KMS-11 (cell line): Measurements from ENCODE around the gene MICA.
"Not testable (repeated sequence)": the region's sequence is repeated elsewhere in the genome, so short reads cannot be mapped to it uniquely, and the experiment has no call there.

Source experiments
- H2AFZ ChIP-seq: fragments of 200-600 bp; sonication (generic); 2 replicates; pipeline ENCODE4 v1.6.1; 2016; ENCODE audit warnings: antibody characterized with exemption, mixed run types, low read depth
- H3K27ac ChIP-seq: fragments of 200-600 bp; sonication (generic); 2 replicates; pipeline ENCODE4 v1.6.1; 2016; ENCODE audit warnings: mild to moderate bottlenecking, mixed run types
- H3K27me3 ChIP-seq: fragments of 200-600 bp; sonication (generic); 2 replicates; pipeline ENCODE4 v1.6.1; 2017; ENCODE audit warnings: mild to moderate bottlenecking, low read depth, mixed run types, moderate library complexity; ENCODE audit not compliant: insufficient read depth
- H3K36me3 ChIP-seq: fragments of 200-600 bp; sonication (generic); 2 replicates; pipeline ENCODE4 v1.6.1; 2017; ENCODE audit warnings: mild to moderate bottlenecking, mixed run types; ENCODE audit not compliant: insufficient read depth
- H3K4me1 ChIP-seq: fragments of 200-600 bp; sonication (generic); 2 replicates; pipeline ENCODE4 v1.6.1; 2016; ENCODE audit warnings: mild to moderate bottlenecking, low read depth, mixed run types; ENCODE audit not compliant: poor library complexity, severe bottlenecking
- H3K4me2 ChIP-seq: fragments of 200-600 bp; sonication (generic); 2 replicates; pipeline ENCODE4 v1.7.0; 2016; ENCODE audit warnings: mild to moderate bottlenecking, mixed run types
- H3K4me3 ChIP-seq: fragments of 200-600 bp; sonication (generic); IDR thresholded peaks from 2 replicates; pipeline ENCODE4 v1.6.1; 2017; ENCODE audit warnings: low read depth, low read length, mixed read lengths; ENCODE audit not compliant: insufficient read depth
- H3K79me2 ChIP-seq: fragments of 200-600 bp; sonication (generic); 2 replicates; pipeline ENCODE4 v1.6.1; 2016; ENCODE audit warnings: low read depth, mixed run types; ENCODE audit not compliant: insufficient read depth
- H3K9ac ChIP-seq: fragments of 200-600 bp; sonication (generic); 2 replicates; pipeline ENCODE4 v1.6.1; 2016; ENCODE audit warnings: mild to moderate bottlenecking, mixed run types
- H4K20me1 ChIP-seq: fragments of 200-600 bp; sonication (generic); 2 replicates; pipeline ENCODE4 v1.6.1; 2016; ENCODE audit warnings: mild to moderate bottlenecking, mixed run types; ENCODE audit not compliant: insufficient read depth
- CTCF ChIP-seq: fragments of 200-600 bp; sonication (generic); conservative IDR thresholded peaks from 2 replicates; pipeline ENCODE4 v1.6.1; 2017; ENCODE audit warnings: low read depth, mild to moderate bottlenecking, antibody characterized with exemption, low read length, moderate library complexity, mixed read lengths

Gene MICA

DNA sequence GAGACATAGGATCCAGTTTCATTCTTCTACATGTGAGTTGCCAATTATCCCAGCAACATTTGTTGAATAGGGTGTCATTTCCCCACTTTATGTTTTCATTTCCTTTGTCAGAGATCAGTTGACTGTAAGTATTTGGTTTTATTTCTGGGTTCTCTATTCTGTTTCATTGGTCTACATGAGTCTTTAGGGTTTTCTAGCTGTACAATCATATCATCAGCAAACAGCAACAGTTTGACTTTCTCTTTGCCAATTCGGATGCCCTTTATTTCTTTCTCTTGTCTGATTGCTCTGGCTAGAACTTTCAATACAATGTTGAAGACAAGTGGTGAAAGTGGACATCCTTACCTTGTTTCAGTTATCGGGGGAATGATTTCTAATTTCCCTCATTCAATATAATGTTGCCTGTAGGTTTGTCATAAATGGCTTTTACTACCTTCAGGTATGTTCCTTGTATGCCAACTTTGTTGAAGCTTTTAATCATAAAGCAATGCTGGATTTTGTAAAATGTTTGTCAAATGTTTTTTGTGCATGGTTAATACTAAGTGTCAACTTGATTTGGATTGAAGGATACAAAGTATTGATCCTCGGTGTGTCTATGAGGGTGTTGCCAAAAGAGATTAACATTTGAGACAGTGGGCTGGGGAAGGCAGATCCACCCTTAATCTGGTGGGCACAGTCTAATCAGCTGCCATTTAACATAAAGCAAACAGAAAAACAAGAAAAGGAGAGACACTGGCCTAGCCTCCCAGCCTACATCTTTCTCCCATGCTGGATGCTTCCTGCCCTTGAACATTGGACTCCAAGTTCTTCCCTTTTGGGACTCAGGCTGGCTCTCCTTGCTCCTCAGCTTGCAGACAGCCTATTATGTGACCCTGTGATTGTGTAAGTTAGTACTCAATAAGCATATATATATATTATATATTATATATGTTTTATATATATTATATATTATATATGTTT, 23.3 kb downstream of the MICA start:
- Histone ChIP-seq H3K27me3 (no peaks in the 10 kb centered on the region), H3K4me2 (no peak overlapping the region), H3K27ac (no peak overlapping the region), H2AFZ (no peak overlapping the region), H3K4me1 (no peaks in the 10 kb centered on the region), H3K36me3 (no peaks in the 10 kb centered on the region), H3K9ac (no peak overlapping the region), H4K20me1 (no peaks in the 10 kb centered on the region), H3K4me3 (no peak overlapping the region), H3K79me2 (no peaks in the 10 kb centered on the region)
- no peak for TF ChIP-seq CTCF

GRCh38 chr6:31430449-31430848, 27.1 kb downstream of the MICA start:
- Histone ChIP-seq H3K79me2 (no peaks in the 10 kb centered on the region), H3K4me3 (no peak overlapping the region), H3K9ac (no peak overlapping the region), H3K4me2 (no peak overlapping the region), H3K27ac (no peak overlapping the region), H4K20me1 (no peaks in the 10 kb centered on the region), H3K4me1 (no peaks in the 10 kb centered on the region), H2AFZ (no peak overlapping the region), H3K36me3 (no peaks in the 10 kb centered on the region), H3K27me3 (no peaks in the 10 kb centered on the region)
- no peak for TF ChIP-seq CTCF

- not testable (repeated sequence) for H3K36me3 ChIP-seq, H2AFZ ChIP-seq, H3K27me3 ChIP-seq, H4K20me1 ChIP-seq, H3K27ac ChIP-seq, H3K9ac ChIP-seq, H3K4me3 ChIP-seq, H3K4me1 ChIP-seq, H3K79me2 ChIP-seq, H3K4me2 ChIP-seq
Observed at GRCh38 chr6:31435051-31435450, 31.7 kb downstream of the MICA start.

DNA sequence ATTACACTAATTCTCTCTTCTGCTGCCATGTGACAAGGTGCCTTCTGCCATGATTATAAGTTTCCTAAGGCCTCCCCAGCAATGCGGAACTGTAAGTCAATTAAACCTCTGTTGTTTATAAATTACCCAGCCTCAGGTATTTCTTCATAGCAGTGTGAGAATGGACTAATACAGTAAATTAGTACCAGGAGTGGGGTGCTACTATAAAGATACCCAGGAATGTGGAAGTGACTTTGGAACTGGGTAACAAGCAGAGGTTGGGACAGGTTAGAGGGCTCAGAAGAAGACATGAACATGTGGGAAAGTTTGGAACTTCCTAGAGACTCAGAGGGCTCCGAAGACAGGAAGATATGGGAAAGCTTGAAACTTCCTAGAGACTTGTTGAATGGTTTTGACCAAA, 34.8 kb downstream of the MICA start:
- no peak overlapping the region for H3K4me3 ChIP-seq
- H3K9ac ChIP-seq: no peak overlapping the region
- no peak overlapping the region for H3K27ac ChIP-seq
- H3K27me3 ChIP-seq: no peaks in the 10 kb centered on the region
- H3K36me3 ChIP-seq: no peaks in the 10 kb centered on the region
- no peak overlapping the region for H3K4me2 ChIP-seq
- no peak overlapping the region for H2AFZ ChIP-seq
- no peak for TF ChIP-seq CTCF
- H3K4me1 ChIP-seq: no peaks in the 10 kb centered on the region
- H4K20me1 ChIP-seq: no peaks in the 10 kb centered on the region
- no peaks in the 10 kb centered on the region for H3K79me2 ChIP-seq

DNA sequence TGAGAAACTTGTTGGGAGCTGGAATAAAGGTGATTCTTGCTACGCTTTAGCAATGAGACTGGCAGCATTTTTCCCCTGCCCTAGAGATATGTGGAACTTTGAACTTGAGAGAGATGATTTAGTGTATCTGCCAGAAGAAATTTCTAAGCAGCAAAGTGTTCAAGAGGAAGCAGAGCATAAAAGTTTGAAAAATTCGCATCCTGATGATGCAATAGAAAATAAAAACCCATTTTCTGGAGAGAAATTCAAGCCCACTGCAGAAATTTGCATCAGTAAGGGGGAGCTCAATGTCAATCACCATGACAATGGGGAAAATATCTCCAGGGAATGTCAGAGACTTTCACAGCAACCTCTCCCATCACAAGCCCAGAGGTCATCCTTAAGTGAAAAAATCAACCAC, 35.3 kb downstream of the MICA start:
- Histone ChIP-seq H3K4me1 (no peaks in the 10 kb centered on the region), H3K27me3 (no peaks in the 10 kb centered on the region), H2AFZ (no peak overlapping the region), H3K9ac (no peak overlapping the region), H3K36me3 (no peaks in the 10 kb centered on the region), H3K79me2 (no peaks in the 10 kb centered on the region), H4K20me1 (no peaks in the 10 kb centered on the region), H3K27ac (no peak overlapping the region), H3K4me3 (no peak overlapping the region), H3K4me2 (no peak overlapping the region)
- TF ChIP-seq CTCF: no peak
